A549 treated with CpdA at 1 μM for 4 hours (cell line): Measurements from ENCODE around the gene KCNK15. TPM values are rescaled to one million over a fixed set of nuclear protein-coding genes. Genes with fewer than 3 reads are reported as not detected.

Experiments used
- total RNA-seq: library from RNA; stranded (reverse); fragments of 200-300 nt; extraction: Qiagen RNA extraction; gene quantifications from 5 replicates; pipeline ENCODE4 v1.2.3, GENCODE V29; 2022; ENCODE audit warnings: low read depth

KCNK15 gene
- 0.51 to 0.89 TPM (median 0.62 TPM) in 5 replicates for total RNA-seq

DNA sequence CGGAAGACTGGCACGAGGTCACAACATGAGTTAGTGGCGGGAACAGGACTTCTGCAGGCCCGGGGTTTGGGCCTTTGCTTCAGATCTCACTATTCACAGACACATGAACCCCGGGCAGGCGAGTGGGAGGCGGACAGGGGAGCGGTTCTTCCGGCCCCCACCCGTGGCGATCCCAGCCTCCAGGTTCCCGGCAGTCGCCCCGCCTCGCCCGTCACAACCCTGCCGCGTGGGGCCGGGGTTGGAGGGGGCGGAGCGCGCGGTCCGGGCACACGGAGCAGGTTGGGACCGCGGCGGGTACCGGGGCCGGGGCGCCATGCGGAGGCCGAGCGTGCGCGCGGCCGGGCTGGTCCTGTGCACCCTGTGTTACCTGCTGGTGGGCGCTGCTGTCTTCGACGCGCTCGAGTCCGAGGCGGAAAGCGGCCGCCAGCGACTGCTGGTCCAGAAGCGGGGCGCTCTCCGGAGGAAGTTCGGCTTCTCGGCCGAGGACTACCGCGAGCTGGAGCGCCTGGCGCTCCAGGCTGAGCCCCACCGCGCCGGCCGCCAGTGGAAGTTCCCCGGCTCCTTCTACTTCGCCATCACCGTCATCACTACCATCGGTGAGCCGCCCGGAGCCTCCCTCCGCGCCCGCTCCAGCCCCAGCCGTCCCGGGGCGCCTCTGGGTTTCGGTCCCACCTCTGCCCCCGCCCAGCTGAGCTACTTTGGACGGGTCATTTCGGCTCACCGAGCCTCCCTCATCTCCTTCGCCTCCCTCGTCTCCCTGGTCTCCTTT is at the start of gene KCNK15:
Gene KCNK15, plus strand, starts transcription at position 268 of the 769 bp plus-strand sequence. Its CDS starts 46 bp downstream, at position 314.

DNA sequence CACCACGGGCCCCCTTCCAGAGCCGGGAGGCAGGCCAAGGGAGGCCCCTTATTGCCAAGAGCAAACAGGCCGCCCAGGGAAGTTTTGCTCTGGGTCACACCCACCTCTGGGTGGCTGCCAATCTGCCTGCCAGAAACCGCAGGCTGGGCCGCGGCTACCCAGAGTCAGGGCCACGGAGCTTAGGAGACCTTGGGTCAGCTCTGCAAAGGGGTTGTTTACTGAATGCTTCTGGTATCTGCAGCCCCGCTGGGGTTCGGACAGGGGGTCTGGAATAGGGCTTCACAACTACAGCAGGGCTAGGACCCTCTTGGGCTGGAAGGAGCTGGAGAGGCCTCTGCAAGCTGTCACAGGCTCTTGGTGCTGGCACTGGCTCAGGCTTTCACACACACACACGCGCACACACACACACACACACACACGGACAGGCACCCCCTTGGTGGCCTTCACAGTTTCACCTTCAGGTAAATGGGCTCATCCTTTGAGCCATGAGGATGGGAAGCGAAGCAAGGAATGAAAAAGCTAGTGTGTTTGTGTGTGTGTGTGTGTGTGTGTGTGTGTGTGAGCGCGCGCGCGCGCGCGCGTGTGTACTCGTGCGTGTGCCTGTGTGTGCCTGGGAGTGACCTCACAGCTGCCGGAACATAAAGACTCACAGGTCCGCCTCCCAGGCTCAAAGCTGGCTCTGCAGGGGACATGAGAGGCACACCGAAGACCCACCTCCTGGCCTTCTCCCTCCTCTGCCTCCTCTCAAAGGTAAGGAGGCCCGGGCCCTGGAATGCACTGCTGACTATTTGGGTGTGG is 30.8 kb upstream of the KCNK15 start, which contains the start of gene CCN5:
Gene CCN5, plus strand, starts transcription at position 669 of the 798 bp plus-strand sequence. Its CDS starts 22 bp downstream, at position 691.

Other genes with a start within 250 kb of the KCNK15 start
- 68.2 to 89.2 TPM (median 80.7 TPM) in 5 replicates for gene SERINC3, start 223.8 kb upstream of the KCNK15 start, total RNA-seq
- gene PKIG, start 163.3 kb upstream of the KCNK15 start, total RNA-seq: 30.6 to 39.7 TPM (median 36.2 TPM) in 5 replicates
- 46.2 to 62.7 TPM (median 54.3 TPM) in 5 replicates for gene ADA, start 94.2 kb upstream of the KCNK15 start, total RNA-seq
- 23.9 to 36.6 TPM (median 26.9 TPM) in 5 replicates for gene CCN5, start 30.5 kb upstream of the KCNK15 start, total RNA-seq
- gene RIMS4, start 64.7 kb downstream of the KCNK15 start, total RNA-seq: 1.0 to 1.7 TPM (median 1.6 TPM) in 5 replicates
- 186 to 212 TPM (median 197 TPM) in 5 replicates for gene YWHAB, start 139.8 kb downstream of the KCNK15 start, total RNA-seq
- 14.2 to 20.2 TPM (median 17.9 TPM) in 5 replicates for gene PABPC1L, start 164.2 kb downstream of the KCNK15 start, total RNA-seq
- gene TOMM34, start 214.5 kb downstream of the KCNK15 start, total RNA-seq: 39.4 to 43.9 TPM (median 42.4 TPM) in 5 replicates
- gene STK4, start 220.6 kb downstream of the KCNK15 start, total RNA-seq: 11.9 to 16.8 TPM (median 13.8 TPM) in 5 replicates